OCI-M2 (cell line): ENCODE measurements around the gene JUP.

Experiments
- DNase-seq: peaks from one replicate; lab custom pipeline; 2025; ENCODE audit not compliant: unreplicated experiment; lab: John Stamatoyannopoulos, UW

JUP gene

DNA sequence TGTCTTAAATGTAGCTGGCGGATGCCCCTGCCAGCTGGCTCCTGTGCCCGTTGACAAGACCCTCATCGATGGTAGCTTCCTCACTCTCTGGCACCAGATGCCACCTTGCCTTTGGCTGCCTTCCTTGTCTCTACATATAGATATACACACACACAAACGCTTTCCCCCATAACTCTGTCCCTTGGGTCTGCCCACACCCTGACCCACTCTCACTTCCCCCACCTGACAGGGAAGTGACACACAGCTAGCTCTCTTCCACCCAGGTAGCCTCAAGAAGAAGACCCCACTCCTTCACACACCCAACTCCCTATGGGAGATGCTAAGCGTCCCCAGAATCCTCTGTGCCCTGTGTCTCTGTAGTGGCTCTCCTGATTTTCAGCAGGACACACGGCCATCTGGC, 25.6 kb downstream of the JUP start:
- no peak for DNase-seq

GRCh38 chr17:41758601-41759000, 27.9 kb downstream of the JUP start:
- DNase-seq: no peak

- no peak for DNase-seq
Measured at GRCh38 chr17:41754066-41754465, 32.4 kb downstream of the JUP start.

DNA sequence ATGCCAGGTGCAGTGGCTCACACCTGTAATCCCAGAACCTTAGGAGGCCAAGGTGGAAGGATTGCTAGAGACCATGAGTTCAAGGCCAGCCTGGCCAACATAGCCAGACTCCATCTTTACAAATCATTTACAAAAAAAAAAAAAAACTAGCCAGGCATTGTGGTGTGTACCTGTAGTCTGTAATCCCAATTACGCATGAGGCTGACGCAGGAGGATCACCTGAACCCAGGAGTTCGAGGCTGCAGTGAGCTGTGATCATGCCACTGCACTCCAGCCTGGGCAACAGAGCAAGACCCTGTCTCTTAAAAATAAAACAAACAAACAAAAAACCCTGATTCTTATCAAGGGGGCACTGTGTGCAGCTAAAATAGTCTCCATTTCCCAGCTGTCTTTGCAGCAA, 35.2 kb downstream of the JUP start:
- DNase-seq: no peak

DNA sequence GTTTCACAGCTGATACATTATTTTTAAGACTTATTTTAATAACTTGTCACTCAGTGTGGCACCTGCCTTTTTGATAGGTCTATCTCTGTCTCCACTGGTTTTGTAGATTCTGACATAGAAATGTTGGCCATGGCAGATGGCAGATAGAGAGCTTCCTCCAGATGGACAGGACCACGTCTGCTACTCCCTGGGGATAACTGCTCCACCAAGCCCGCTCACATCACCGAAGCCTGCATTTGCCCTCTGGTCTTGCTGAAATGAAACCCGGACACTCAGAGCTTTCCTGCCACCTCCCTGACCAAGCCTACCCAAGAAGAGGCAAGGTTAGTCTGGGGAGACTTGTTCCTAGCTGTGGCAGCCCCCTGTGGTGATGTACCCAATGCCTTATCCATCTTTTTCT, 35.6 kb downstream of the JUP start:
- DNase-seq: no peak

GRCh38 chr17:41748275-41748674, 38.2 kb downstream of the JUP start:
- DNase-seq: no peak

- DNase-seq: no peak
Measured at GRCh38 chr17:41741709-41742108, 44.8 kb downstream of the JUP start.

DNA sequence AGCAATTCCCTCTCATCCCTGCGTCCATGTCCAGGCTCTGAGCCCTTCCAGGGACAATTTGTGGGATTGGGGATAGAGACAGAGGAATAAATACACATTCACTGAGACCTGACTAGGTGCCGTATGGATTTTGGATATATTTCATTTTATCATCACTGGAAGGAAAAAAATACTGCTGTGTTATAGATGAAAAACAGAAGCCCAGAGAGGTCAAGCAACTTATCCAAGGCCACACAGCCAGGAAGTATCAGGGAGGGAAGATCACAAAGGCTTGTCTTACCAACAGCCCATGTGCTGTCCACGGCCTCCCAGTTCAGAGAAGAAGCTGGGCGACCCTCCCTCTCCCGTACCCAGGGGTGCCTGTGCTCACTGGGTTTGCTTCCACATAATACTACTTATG, 46.0 kb downstream of the JUP start:
- no peak for DNase-seq

DNA sequence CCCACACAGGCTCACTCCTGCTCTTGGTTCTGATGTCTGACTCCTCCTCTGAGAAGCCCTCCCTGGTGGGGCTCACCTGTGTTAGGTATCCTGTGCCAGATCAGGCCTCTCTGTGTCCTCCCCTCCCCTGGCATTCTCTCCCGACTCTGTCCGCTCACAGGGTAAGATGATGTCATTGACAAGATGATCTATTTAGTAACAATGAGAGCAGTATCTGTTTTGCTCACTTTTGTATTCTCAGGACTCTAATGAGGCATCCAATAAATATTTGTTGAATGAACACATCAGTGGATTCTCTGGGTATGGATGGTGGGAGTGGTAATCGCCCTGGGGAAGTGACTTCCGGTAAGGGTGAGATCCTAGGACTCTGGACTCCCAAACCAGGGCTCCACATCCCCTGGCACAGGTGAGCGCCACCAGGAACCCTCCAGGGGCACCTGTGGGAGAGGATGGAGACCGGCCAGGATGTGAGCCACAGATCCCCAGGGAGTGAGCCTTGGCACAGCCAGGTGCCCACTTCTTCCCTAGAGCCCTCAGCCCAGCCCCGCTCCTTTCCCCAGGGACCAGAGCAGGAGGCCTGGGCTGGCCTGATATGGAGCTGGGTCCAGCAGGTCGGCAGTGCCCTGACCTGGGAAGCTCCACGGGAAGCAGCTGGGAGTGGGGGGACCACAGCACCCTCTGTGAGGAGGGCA, 46.7 kb downstream of the JUP start:
- no peak for DNase-seq

GRCh38 chr17:41738801-41739112, 47.8 kb downstream of the JUP start:
- DNase-seq: no peak

- DNase-seq: peak; percentile 44
Measured at GRCh38 chr17:41738077-41738800, 48.3 kb downstream of the JUP start.

GRCh38 chr17:41737680-41738023, 48.9 kb downstream of the JUP start:
- no peak for DNase-seq

GRCh38 chr17:41736983-41737679, 49.4 kb downstream of the JUP start:
- no peak for DNase-seq

DNA sequence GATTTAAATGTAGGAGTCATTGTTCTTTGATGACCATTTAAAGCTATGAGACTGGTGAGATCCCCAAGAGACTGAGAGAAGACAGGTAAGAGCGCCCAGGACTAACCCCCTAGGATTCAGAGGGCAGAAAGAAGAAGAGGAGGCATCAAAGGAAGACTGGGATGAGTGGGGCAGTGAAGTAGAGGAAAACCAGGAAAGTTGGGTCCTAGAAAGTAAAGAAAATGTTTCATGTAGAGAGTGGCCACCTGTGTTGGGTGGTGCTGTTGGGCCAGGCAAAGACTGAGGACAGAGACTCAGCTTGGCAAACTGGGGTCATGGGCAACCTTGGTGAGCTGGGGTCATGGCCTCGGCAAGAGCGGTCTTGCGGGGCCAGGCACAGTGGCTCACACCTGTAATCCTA, 50.8 kb downstream of the JUP start:
- DNase-seq: no peak

- no peak for DNase-seq
Measured at GRCh38 chr17:41734949-41735313, 51.6 kb downstream of the JUP start.

GRCh38 chr17:41734139-41734948, 52.2 kb downstream of the JUP start, which contains the start of gene HAP1:
Gene HAP1 (minus strand): TSS chr17:41734643. CDS start chr17:41734634, 9 bp downstream.
- no peak for DNase-seq

DNA sequence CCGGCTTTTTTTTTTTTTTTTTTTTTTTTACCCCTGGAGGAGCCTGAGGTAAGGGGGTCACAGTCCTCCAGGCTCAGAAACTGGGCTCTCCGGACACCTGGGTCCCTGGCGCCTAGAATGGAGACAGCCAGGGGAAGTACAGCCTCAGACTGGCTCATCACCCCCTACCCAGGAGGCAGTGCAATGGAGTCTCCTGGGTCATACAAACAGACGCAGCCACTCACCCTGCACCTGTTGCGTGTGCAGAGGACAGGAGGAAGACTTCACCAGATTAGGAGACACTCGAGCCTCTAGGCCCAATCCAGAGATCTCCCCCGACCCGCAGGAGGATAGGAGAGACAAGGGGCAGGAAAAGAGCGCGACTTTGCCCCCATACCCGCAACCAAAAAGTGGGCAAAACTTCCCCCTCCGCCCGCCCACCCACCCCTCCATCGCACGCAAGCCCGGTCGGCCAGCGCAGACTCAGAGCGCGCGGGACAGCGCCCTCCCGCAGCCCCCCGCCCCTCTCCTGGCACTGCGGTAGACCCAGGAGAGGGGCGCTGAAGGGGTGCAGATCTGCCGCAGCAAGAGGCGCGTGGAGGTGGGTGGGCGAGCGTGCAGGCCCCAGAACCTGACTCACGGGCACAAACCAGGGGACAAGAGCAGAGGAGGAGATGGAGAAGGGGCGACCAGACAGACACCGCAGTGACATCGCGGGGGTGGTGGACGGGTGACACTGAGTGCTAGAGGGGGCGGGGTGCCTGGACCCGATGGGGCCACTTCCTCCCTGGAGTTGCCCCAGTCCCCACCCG, 53.0 kb downstream of the JUP start:
- no peak for DNase-seq

- no peak for DNase-seq
Measured at GRCh38 chr17:41731836-41732235, 54.7 kb downstream of the JUP start.

- DNase-seq: no peak
Measured at GRCh38 chr17:41730479-41730878, 56.0 kb downstream of the JUP start.

DNA sequence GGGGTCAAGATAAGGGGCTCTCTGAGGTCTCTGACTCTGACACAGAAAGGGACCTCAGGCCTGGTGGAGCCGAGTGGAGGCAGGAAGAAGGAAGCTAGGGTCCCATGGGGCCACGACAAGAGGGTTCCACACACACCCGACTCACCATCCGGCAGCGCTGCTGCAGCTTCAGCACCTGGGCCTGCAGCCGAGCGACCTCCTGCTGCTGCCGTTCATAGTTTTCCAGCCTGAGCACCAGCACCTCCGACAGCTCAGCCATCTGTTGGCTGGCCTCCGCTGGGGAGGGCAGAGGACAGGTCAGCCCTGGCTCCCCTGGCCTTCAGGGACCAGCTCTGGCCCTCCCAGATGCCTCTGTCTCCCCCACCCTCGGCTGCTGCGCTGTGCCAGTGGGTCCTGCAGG, 58.5 kb downstream of the JUP start:
- no peak for DNase-seq

DNA sequence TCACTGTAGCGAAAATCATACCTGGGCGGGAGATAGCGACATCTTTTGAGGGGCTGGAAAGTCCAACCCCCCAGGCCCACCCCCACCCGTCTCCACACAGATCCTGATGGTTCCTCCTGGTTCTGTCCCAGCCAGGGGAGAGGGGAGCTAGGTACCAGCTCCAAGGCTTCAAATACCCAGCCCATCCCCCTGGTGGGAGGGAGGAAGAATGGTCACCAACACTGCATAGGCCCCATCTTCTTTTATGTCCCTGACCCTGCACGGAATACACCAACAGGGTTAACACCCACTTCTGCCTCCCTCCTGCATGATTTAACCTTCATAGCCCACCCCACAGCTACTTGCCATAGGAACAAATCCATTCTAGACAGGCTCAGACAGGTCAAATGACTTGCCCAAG, 61.4 kb downstream of the JUP start:
- no peak for DNase-seq
